Measurements from ENCODE around the gene SYNM. TPM values are rescaled to one million over a fixed set of nuclear protein-coding genes. Genes with fewer than 3 reads are reported as not detected.

SYNM gene
- total RNA-seq, 1 experiment from 2014 or later: 0.12 TPM

GRCh38 chr15:99125061-99125891 lies 20.4 kb downstream of the SYNM start:
- intact Hi-C loops (cut with micrococcal nuclease): no loop called here
- BruUV-seq (replicated peaks): no TSS peak
- Mint-ChIP-seq H3K36me3 (ENCODE audit: insufficient read depth, unreplicated experiment) (no peaks in the 10 kb centered on the region), H3K4me3 (ENCODE audit: unreplicated experiment) (no peak overlapping the region), H3K27ac (ENCODE audit: low read depth, unreplicated experiment) (no peak overlapping the region), H3K4me1 (ENCODE audit: insufficient read depth, unreplicated experiment) (peaks cover 19% of the 10 kb centered on the region), H3K27me3 (ENCODE audit: insufficient read depth, unreplicated experiment) (no peaks in the 10 kb centered on the region), H3K9me3 (ENCODE audit: unreplicated experiment) (no peaks in the 10 kb centered on the region)
- ChIA-PET POLR2A (no interaction called here), CTCF (interaction anchor here (0.6 to 0.7 kb wide), 2 partner anchors 23 to 565 kb away, joined by 3 read pairs; no protein-coding TSS in a partner anchor)
- TF ChIP-seq CTCF (IDR thresholded peaks at IDR 0.05; ENCODE audit: unreplicated experiment): no peak
- DNase-seq (ENCODE audit: unreplicated experiment): no peak

- POLR2A ChIA-PET: no interaction called here
- H3K4me1 Mint-ChIP-seq (ENCODE audit: insufficient read depth, unreplicated experiment): peaks cover 19% of the 10 kb centered on the region
- TF ChIP-seq CTCF (IDR thresholded peaks at IDR 0.05; ENCODE audit: unreplicated experiment): no peak
- H3K27me3 Mint-ChIP-seq (ENCODE audit: insufficient read depth, unreplicated experiment): no peaks in the 10 kb centered on the region
- no TSS peak for BruUV-seq (replicated peaks)
- CTCF ChIA-PET: interaction anchor here (0.6 kb wide), 1 partner anchor 11 kb away, joined by 3 read pairs; no protein-coding TSS in a partner anchor
- no peak overlapping the region for H3K27ac Mint-ChIP-seq (ENCODE audit: low read depth, unreplicated experiment)
- intact Hi-C loops (cut with micrococcal nuclease): no loop called here
- no peak for DNase-seq (ENCODE audit: unreplicated experiment)
- no peak overlapping the region for H3K4me3 Mint-ChIP-seq (ENCODE audit: unreplicated experiment)
- no peaks in the 10 kb centered on the region for H3K9me3 Mint-ChIP-seq (ENCODE audit: unreplicated experiment)
- H3K36me3 Mint-ChIP-seq (ENCODE audit: insufficient read depth, unreplicated experiment): no peaks in the 10 kb centered on the region
Observed at GRCh38 chr15:99126131-99126588, 21.3 kb downstream of the SYNM start.

- H3K4me3 Mint-ChIP-seq (ENCODE audit: unreplicated experiment): no peak overlapping the region
- no peaks in the 10 kb centered on the region for H3K36me3 Mint-ChIP-seq (ENCODE audit: insufficient read depth, unreplicated experiment)
- POLR2A ChIA-PET: no interaction called here
- intact Hi-C loops (cut with micrococcal nuclease): no loop called here
- no peak for DNase-seq (ENCODE audit: unreplicated experiment)
- TF ChIP-seq CTCF (IDR thresholded peaks at IDR 0.05; ENCODE audit: unreplicated experiment): no peak
- BruUV-seq (replicated peaks): no TSS peak
- CTCF ChIA-PET: no interaction called here
- no peaks in the 10 kb centered on the region for H3K27me3 Mint-ChIP-seq (ENCODE audit: insufficient read depth, unreplicated experiment)
- H3K4me1 Mint-ChIP-seq (ENCODE audit: insufficient read depth, unreplicated experiment): peaks cover 19% of the 10 kb centered on the region
- no peaks in the 10 kb centered on the region for H3K9me3 Mint-ChIP-seq (ENCODE audit: unreplicated experiment)
- H3K27ac Mint-ChIP-seq (ENCODE audit: low read depth, unreplicated experiment): no peak overlapping the region
Observed at GRCh38 chr15:99126930-99127329, 22.1 kb downstream of the SYNM start.

GRCh38 chr15:99127773-99128172 lies 22.9 kb downstream of the SYNM start:
- CTCF ChIA-PET: interaction anchor here (0.6 to 1.5 kb wide), 3 partner anchors 27 to 608 kb away, joined by 3 read pairs; no protein-coding TSS in a partner anchor
- no peak for DNase-seq (ENCODE audit: unreplicated experiment)
- Mint-ChIP-seq H3K4me1 (ENCODE audit: insufficient read depth, unreplicated experiment) (peaks cover 19% of the 10 kb centered on the region), H3K4me3 (ENCODE audit: unreplicated experiment) (no peak overlapping the region), H3K27me3 (ENCODE audit: insufficient read depth, unreplicated experiment) (no peaks in the 10 kb centered on the region), H3K27ac (ENCODE audit: low read depth, unreplicated experiment) (no peak overlapping the region), H3K36me3 (ENCODE audit: insufficient read depth, unreplicated experiment) (no peaks in the 10 kb centered on the region), H3K9me3 (ENCODE audit: unreplicated experiment) (no peaks in the 10 kb centered on the region)
- POLR2A ChIA-PET: no interaction called here
- TF ChIP-seq CTCF (IDR thresholded peaks at IDR 0.05; ENCODE audit: unreplicated experiment): no peak
- BruUV-seq (replicated peaks): no TSS peak
- intact Hi-C loops (cut with micrococcal nuclease): no loop called here
